Measurements from ENCODE around the gene PER1. TPM values are rescaled to one million over a fixed set of nuclear protein-coding genes. Genes with fewer than 3 reads are reported as not detected.

PER1 gene
- total RNA-seq, 2 donors from 2014 or later: 19.7 to 43.6 TPM

GRCh38 chr17:8189041-8189710, 37.0 kb upstream of the PER1 start:
- Histone ChIP-seq H3K27ac (peak overlapping the region; percentile 96), H3K9me3 (no peaks in the 10 kb centered on the region), H3K4me1 (no peaks in the 10 kb centered on the region), H3K9ac (ENCODE audit: low read depth in 2 of 2, low read length in 2 of 2) (peak overlapping the region; percentile 93 to 94), H3K4me3 (peak overlapping the region; percentile 90), H3K36me3 (no peaks in the 10 kb centered on the region), H3K27me3 (no peaks in the 10 kb centered on the region)
- peak; percentile 55 for DNase-seq
- no peak for TF ChIP-seq CTCF (IDR thresholded peaks at IDR 0.05)
- intact Hi-C loops (cut with DNase I): no loop called here

DNA sequence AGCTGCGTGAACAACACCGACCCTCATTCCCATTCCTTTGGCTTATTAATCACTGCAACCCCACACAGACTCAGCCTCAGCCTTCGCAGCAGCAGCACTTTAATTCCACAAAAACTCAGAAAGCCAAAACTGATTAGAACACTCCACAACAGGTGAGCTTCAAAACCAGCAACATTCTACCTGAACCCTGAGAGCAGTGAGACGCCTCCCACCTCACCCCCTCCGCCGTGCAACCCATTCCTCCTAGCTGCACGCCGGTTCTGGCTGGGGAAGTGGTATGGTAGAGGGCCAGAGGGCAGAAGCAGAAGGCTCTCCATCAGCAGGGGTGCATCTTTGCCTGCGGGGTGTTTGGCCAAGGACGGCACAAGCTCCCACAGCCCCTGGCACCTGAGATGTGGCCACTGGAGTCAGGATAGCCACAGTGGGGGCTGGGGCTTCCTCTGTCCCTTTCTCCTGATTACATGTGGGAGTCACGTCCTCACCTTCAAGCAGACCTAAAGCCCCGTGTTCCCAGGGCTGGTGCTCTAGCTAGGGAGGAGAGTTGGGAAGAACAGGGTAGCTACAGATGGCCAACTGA, 36.1 kb upstream of the PER1 start:
- Histone ChIP-seq H3K9ac (ENCODE audit: low read depth in 2 of 2, low read length in 2 of 2) (peak overlapping the region; percentile 93 to 94), H3K36me3 (no peaks in the 10 kb centered on the region), H3K4me1 (no peaks in the 10 kb centered on the region), H3K4me3 (peak overlapping the region; percentile 90), H3K27me3 (no peaks in the 10 kb centered on the region), H3K9me3 (no peaks in the 10 kb centered on the region), H3K27ac (peak overlapping the region; percentile 96)
- TF ChIP-seq CTCF (IDR thresholded peaks at IDR 0.05): no peak
- no peak for DNase-seq
- intact Hi-C loops (cut with DNase I): no loop called here

DNA sequence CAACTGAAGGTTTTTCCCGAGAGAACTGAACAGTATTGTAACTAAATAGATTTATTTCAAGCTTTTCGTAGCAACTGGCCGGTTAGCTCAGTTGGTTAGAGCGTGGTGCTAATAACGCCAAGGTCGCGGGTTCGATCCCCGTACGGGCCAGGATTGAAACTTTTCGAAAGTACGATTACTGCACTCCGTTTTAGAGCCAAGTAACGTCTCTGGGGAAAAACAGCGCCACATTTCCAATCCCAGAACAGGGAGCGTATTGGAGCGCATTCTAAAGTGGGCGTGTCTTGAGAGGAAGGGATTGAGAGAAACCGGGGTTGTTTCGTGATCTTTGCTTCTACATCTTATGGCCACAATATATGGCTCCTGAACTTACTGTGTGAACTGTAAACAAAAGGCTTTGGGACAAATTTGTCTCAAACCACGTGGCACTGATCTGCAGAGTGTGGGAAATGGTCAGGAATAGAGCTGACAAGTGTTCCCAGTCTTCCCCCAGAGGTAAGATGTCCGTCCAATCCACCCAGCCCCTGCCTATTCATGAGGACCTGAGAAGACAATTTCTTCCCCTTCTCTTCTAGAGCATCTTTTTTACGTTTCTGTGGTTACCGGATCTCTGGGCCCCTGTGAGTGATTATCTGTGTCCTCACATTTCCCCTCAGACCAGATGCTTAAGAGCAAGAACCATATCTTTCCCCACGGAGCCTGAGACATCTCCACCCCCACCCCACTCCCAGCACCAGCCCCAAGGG, 35.5 kb upstream of the PER1 start:
- H3K4me1 ChIP-seq: no peaks in the 10 kb centered on the region
- H3K27me3 ChIP-seq: no peaks in the 10 kb centered on the region
- peak overlapping the region; percentile 96 for H3K27ac ChIP-seq
- peak overlapping the region; percentile 93 to 94 for H3K9ac ChIP-seq (ENCODE audit: low read depth in 2 of 2, low read length in 2 of 2)
- DNase-seq: peak; percentile 96
- no peak for TF ChIP-seq CTCF (IDR thresholded peaks at IDR 0.05)
- no peaks in the 10 kb centered on the region for H3K9me3 ChIP-seq
- H3K36me3 ChIP-seq: no peaks in the 10 kb centered on the region
- intact Hi-C loops (cut with DNase I): loop anchor here (2.0 kb wide), 2 partner anchors 35 to 67 kb away; no protein-coding TSS in a partner anchor
- peak overlapping the region; percentile 75 for H3K4me3 ChIP-seq

DNA sequence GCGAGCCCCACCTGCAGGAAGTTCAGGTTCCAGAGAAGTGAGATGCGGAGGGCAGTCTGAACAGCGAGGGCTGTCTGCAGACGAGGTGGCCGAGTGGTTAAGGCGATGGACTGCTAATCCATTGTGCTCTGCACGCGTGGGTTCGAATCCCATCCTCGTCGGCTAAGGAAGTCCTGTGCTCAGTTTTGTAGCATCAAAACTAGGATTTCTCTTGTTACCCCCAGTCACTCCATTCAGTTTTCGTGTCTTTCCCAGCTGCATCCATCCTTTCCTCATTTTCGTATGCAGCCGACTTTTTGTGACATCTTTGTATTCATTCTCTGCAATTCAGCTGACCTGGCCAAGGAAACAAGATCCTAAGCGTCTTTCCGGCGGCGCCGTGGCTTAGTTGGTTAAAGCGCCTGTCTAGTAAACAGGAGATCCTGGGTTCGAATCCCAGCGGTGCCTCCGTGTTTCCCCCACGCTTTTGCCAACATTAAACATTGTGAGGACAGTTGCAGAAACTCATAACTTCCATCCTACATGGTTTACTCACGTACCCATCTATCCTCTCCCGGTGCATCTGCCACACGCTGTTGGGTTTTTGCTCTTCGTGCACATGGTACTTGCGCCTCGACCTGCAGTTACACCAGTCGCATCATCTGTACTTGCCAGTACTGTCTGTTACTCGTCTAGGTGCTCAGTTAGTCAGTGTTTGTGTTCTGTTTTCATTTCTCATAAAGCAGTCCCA, 34.7 kb upstream of the PER1 start:
- DNase-seq: peak; percentile 94
- no peaks in the 10 kb centered on the region for H3K9me3 ChIP-seq
- H3K4me3 ChIP-seq: peak overlapping the region; percentile 75
- H3K27me3 ChIP-seq: no peaks in the 10 kb centered on the region
- H3K9ac ChIP-seq (ENCODE audit: low read depth in 2 of 2, low read length in 2 of 2): peak overlapping the region; percentile 72 to 94
- intact Hi-C loops (cut with DNase I): loop anchor here (2.0 kb wide), 2 partner anchors 36 to 66 kb away; no protein-coding TSS in a partner anchor
- no peak for TF ChIP-seq CTCF (IDR thresholded peaks at IDR 0.05)
- no peaks in the 10 kb centered on the region for H3K4me1 ChIP-seq
- peak overlapping the region; percentile 96 for H3K27ac ChIP-seq
- H3K36me3 ChIP-seq: no peaks in the 10 kb centered on the region

- Histone ChIP-seq H3K27me3 (no peaks in the 10 kb centered on the region), H3K27ac (peak overlapping the region; percentile 96), H3K4me3 (peak overlapping the region; percentile 75), H3K4me1 (no peaks in the 10 kb centered on the region), H3K9ac (ENCODE audit: low read depth in 2 of 2, low read length in 2 of 2) (peak overlapping the region; percentile 72 to 94), H3K9me3 (no peaks in the 10 kb centered on the region), H3K36me3 (no peaks in the 10 kb centered on the region)
- no peak for DNase-seq
- no peak for TF ChIP-seq CTCF (IDR thresholded peaks at IDR 0.05)
- intact Hi-C loops (cut with DNase I): loop anchor here (2.0 kb wide), 2 partner anchors 36 to 66 kb away; no protein-coding TSS in a partner anchor
Observed at GRCh38 chr17:8186446-8186786, 34.2 kb upstream of the PER1 start.

Measured in colonic mucosa (tissue), 4 donors.